ENCODE measurements around the gene ARHGAP26. TPM values are rescaled to one million over a fixed set of nuclear protein-coding genes. Genes with fewer than 3 reads are reported as not detected.

ARHGAP26 gene
- total RNA-seq, 4 donors from 2014 or later = 11.1 to 36.1 (median 21.8) TPM

DNA sequence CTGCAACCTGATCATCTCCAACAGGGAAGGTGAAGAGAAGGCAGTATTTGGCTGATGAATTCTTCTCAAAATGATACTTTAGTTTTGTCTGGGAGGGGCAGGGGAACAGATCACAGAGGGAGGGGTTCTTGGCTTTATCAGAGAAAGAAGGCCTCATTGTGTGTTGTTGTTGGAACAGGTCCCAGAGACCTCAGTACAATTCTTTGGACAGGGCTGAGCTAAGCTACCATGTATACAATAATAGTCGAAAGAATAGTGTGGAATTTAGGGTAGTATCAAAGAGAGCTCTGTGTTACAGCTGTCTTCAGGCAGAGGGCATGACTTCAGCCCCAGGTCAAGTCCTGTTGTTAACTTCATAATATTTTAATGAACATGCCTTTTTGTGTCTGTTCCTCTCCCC lies 39.9 kb downstream of the ARHGAP26 start:
- no peaks in the 10 kb centered on the region for H3K36me3 ChIP-seq
- TF ChIP-seq EP300 (IDR thresholded peaks at IDR 0.05) = no peak
- TF ChIP-seq POLR2AphosphoS5 (IDR thresholded peaks at IDR 0.05) = no peak
- TF ChIP-seq CTCF (IDR thresholded peaks at IDR 0.05) = no peak
- TF ChIP-seq POLR2A (IDR thresholded peaks at IDR 0.05) = no peak
- no peaks in the 10 kb centered on the region for H3K9me3 ChIP-seq
- no peaks in the 10 kb centered on the region for H3K27me3 ChIP-seq
- 55% methylated on average over 1 of the region's 1 CpG for WGBS
- H3K27ac ChIP-seq = no peak overlapping the region
- no peak overlapping the region for H3K4me3 ChIP-seq
- peaks cover 22% of the 10 kb centered on the region for H3K4me1 ChIP-seq
- no peak for DNase-seq (ENCODE audit: low spot score in 2 of 2)

DNA sequence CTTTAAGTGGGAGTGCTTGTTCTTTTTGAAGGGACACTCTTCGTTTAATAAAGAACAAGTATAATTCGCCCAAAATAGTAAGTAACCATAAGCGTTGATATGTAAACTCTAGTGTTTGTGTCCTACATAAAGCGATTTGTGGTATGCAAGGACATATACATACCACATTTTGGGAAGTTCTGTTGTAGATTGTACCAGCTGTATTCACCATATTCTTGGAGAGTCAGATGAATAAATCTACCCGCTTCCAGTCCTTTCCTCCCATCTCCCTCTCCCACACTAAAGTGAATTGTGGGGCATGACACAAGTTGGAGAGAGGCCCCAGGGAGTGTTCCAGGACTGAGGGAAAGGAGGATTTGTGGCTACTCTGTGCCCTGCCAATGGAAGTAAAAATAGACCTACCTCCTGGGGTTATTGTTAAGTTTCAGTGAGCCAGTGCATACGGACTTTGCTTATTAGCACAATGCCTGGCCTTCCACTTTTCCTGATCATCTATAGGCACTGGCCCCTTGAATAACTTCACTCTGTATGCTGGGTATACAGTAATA lies 40.6 kb downstream of the ARHGAP26 start:
- Histone ChIP-seq H3K4me1 (peaks cover 26% of the 10 kb centered on the region), H3K9me3 (no peaks in the 10 kb centered on the region), H3K27ac (no peak overlapping the region), H3K4me3 (no peak overlapping the region), H3K36me3 (no peaks in the 10 kb centered on the region), H3K27me3 (no peaks in the 10 kb centered on the region)
- no peak for DNase-seq (ENCODE audit: low spot score in 2 of 2)
- TF ChIP-seq POLR2A (IDR thresholded peaks at IDR 0.05) (no peak), CTCF (IDR thresholded peaks at IDR 0.05) (no peak), EP300 (IDR thresholded peaks at IDR 0.05) (no peak), POLR2AphosphoS5 (IDR thresholded peaks at IDR 0.05) (no peak)
- 88% methylated on average over 6 of the region's 6 CpGs for WGBS

- Histone ChIP-seq H3K27ac (no peak overlapping the region), H3K9me3 (no peaks in the 10 kb centered on the region), H3K4me3 (no peak overlapping the region), H3K36me3 (no peaks in the 10 kb centered on the region), H3K27me3 (no peaks in the 10 kb centered on the region), H3K4me1 (peaks cover 35% of the 10 kb centered on the region)
- DNase-seq (ENCODE audit: low spot score in 2 of 2) = no peak
- TF ChIP-seq POLR2A (IDR thresholded peaks at IDR 0.05) (no peak), POLR2AphosphoS5 (IDR thresholded peaks at IDR 0.05) (no peak), EP300 (IDR thresholded peaks at IDR 0.05) (no peak), CTCF (IDR thresholded peaks at IDR 0.05) (no peak)
- 86% methylated on average over 9 of the region's 10 CpGs for WGBS
Measured at GRCh38 chr5:142811866-142812557, 41.8 kb downstream of the ARHGAP26 start.

DNA sequence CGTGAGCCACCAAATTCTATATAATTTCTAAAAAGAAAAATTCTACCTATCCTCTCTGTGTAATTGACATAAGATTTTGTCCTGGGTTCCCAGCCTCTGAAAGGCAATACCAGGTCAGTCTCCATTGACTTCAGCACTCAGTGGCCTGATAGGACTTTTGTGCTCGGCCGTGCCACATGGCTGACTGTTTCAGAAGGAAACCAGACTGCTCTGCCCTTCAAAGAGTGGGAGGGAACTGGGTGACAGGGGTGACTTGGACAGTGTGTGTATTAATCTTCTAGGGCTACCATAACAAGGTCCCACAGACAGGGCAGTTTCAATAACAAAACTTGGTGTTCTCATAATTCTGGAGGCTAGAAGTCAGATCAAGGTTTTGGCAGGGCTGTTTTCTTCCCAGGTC lies 43.0 kb downstream of the ARHGAP26 start:
- no peak for DNase-seq (ENCODE audit: low spot score in 2 of 2)
- H3K4me3 ChIP-seq = no peak overlapping the region
- peaks cover 44% of the 10 kb centered on the region for H3K4me1 ChIP-seq
- H3K36me3 ChIP-seq = no peaks in the 10 kb centered on the region
- 91% methylated on average over 3 of the region's 3 CpGs for WGBS
- H3K27me3 ChIP-seq = no peaks in the 10 kb centered on the region
- peak overlapping the region; percentile 77 for H3K27ac ChIP-seq
- no peaks in the 10 kb centered on the region for H3K9me3 ChIP-seq
- TF ChIP-seq CTCF (IDR thresholded peaks at IDR 0.05) (no peak), EP300 (IDR thresholded peaks at IDR 0.05) (no peak), POLR2AphosphoS5 (IDR thresholded peaks at IDR 0.05) (no peak), POLR2A (IDR thresholded peaks at IDR 0.05) (no peak)

DNA sequence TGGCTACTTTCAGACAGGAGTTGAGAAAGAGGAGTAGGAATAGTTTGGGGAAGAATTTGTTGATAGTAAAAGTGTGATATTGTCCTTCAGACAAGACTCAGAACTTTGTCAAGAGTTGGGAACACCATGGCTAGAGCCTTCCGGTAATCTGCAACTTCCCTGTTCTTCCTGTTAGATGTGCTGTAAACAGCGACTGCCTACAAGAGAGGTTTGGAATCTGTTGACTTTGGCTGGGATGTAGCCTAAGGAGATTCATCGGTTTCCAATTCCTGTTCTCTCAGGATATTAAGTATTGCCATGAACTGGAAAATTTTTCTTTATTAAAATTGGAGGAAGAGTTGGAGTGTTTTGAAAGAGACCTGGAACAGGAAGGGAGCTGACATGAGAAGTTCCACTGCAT lies 43.9 kb downstream of the ARHGAP26 start:
- no peak for DNase-seq (ENCODE audit: low spot score in 2 of 2)
- peaks cover 50% of the 10 kb centered on the region for H3K4me1 ChIP-seq
- no peak overlapping the region for H3K4me3 ChIP-seq
- TF ChIP-seq POLR2A (IDR thresholded peaks at IDR 0.05) (no peak), CTCF (IDR thresholded peaks at IDR 0.05) (no peak), EP300 (IDR thresholded peaks at IDR 0.05) (no peak), POLR2AphosphoS5 (IDR thresholded peaks at IDR 0.05) (no peak)
- H3K36me3 ChIP-seq = no peaks in the 10 kb centered on the region
- H3K27me3 ChIP-seq = no peaks in the 10 kb centered on the region
- H3K9me3 ChIP-seq = no peaks in the 10 kb centered on the region
- 56% methylated on average over 3 of the region's 3 CpGs for WGBS
- H3K27ac ChIP-seq = peak overlapping the region; percentile 77
